GM12873 (cell line): ENCODE measurements around the gene CNTLN.
A peak's percentile ranks its signal among the peaks of the same experiment; 100 is the strongest.

Experiments used
- TF ChIP-seq, protein P1 (sequence below): IDR thresholded peaks from 2 replicates; pipeline ENCODE4 v1.5.1; 2012; ENCODE audit warnings: low read depth, mild to moderate bottlenecking, moderate library complexity, low read length, control low read depth; ENCODE audit not compliant: insufficient read depth; ENCODE audit errors: missing control alignments

The CNTLN gene

DNA sequence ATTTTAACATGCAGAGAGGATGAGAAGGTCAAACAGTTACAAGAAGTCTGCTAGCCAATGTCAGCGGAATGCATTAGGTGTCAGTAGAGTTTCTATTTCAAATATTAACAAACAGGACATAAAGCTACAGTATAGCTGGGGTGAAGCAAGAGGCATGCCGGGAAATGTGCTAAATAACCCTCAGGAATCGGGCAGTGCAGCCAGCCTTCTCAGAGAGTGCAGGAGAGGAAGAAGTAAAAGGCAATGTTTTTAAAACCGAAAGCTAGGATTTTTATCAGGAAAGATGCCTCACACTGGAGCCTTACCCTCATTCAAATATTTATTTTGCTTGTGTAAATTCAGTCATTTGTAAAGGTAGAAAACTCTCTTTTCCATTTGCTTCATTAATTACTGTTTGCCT lies 384.9 kb downstream of the CNTLN start:
- TF ChIP-seq, protein P1, sequence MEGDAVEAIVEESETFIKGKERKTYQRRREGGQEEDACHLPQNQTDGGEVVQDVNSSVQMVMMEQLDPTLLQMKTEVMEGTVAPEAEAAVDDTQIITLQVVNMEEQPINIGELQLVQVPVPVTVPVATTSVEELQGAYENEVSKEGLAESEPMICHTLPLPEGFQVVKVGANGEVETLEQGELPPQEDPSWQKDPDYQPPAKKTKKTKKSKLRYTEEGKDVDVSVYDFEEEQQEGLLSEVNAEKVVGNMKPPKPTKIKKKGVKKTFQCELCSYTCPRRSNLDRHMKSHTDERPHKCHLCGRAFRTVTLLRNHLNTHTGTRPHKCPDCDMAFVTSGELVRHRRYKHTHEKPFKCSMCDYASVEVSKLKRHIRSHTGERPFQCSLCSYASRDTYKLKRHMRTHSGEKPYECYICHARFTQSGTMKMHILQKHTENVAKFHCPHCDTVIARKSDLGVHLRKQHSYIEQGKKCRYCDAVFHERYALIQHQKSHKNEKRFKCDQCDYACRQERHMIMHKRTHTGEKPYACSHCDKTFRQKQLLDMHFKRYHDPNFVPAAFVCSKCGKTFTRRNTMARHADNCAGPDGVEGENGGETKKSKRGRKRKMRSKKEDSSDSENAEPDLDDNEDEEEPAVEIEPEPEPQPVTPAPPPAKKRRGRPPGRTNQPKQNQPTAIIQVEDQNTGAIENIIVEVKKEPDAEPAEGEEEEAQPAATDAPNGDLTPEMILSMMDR: no peak

DNA sequence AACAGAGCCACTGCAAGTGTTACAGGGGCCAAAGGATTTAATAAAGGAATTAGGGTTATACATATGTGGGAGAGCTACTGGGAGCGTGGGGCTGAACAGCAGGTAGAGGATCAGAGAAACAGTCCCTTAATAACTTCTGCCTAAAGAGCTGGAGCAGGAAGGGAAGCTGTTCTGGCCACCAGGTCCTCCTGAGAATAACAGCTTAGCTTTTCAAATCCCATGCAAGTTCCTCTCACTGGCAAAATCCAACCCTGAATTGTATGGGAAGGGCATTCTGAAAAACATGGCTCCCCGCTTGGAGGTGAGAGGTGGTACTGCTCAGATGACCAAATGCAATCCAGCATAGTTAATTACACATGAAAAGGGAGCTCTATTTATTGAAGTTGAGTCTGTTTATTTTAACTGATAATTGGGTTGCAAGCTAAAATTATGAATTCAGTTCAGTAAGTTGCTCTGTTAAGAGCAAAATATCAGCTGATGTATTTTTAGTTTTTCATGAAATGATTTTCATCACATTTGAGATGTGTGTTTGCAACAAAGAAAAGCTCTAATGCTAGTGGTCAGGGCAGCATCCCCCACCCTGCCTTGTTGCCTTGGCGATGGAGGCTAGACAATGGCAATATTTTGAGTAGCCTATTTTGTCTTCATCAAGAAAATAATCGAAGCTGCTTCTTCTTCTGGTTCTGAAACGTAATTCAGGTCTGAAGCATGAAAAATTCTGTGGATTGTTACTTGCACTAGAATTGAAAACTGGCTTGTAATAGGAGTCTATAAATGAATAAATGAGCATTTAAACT lies 385.6 kb downstream of the CNTLN start:
- TF ChIP-seq, protein P1: no peak

DNA sequence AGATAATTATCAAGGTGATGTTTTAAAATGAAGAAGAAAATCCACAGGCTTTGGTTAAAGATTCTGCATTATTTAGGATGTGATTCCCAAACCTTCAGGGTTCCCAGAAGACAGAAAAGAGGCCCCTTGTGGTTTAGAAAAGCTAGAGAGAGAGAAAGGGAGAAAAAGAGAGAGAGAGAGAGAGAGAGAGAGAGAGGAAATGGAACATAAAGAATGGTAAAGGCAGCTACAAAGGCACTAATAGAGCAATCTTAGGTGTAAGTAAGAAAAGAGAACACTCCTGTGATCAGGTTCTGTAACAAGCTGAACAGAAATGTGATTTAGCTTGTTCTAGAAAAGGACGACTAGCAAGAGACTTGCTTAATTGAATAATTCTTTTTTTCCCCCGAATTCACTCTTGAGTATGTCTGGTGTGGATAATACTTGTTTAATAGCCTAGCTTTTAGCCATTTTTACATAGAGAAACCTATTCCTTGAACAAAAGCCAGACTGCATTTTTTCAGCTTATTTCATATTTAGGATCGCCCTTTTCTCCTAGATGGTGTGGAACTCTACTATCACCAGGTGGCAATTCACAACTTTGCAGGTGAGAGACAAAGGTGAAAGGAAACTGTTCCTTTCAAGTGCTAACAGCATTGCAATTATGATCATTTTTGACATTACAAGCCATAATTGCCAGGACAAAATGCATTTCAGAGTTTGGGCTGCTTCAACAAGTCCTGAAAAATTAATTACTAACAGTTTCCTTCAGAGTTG lies 386.4 kb downstream of the CNTLN start:
- TF ChIP-seq, protein P1: no peak

DNA sequence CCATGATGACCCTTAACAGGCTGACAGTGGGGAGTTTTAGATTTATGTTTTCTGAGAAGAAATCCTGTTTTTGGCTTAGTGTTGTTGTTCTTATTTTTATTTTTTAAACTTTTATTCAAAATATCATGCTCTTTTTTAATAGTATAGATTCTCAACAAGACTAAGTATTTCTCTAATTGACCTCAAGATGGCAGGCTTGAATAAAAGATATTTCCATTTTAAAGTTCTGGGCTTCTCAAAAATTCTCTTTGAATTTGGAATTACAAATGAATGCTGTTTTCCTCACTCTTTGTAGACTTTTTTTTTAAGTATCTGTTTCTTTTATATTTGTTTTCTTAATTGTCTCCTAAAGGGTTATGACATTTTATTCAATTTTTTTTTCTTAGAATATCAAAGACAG lies 394.0 kb downstream of the CNTLN start:
- TF ChIP-seq, protein P1: peak; percentile 2

DNA sequence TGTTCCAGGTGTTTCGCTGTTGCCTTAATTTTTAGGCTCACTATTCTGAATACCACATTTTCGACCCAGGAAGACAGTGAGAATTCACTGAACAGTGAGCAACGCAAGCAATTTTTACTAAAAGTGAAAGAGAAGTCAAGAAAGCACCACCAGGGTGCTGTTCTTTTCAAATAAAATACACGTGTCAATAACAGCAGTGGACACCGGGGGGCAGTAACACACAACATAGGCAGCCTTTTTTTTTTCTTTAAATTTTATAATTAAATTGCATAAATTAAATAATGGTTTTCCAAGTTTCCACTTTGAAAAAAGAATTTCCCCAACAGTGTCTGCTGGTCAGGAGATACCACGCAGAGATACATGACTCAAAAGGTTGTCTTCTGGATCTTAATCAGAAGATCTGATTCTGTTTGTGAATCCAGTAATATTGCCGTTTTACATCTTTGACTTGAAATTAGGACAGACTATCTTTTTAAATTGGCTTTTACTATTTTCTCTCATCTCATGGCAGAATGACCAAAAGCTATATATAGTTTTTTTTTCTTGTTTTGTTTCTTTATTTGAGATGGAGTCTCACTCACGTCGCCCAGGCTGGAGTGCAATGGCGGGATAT lies 396.9 kb downstream of the CNTLN start:
- TF ChIP-seq, protein P1: peak; percentile 55

GRCh38 chr9:17532461-17532860 lies 397.6 kb downstream of the CNTLN start:
- TF ChIP-seq, protein P1: no peak

DNA sequence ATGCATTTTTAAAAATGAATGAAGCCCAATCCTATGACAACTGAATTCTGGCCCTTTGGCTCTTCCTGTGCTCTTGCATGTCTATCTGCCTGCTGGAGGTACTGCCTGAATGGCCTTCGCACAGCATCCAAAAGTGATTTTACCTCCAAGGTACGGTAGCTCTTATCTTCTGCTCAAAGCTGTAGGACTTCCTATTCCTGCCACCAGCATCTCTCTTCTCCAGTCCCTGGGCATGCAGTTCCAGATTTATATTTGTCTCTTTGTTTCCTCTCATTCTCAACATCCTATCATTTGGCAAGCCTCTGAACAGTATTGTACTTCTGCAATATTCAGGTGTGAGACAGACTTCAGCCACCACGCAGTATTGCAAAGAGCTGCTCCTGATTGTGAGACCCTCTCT lies 400.3 kb downstream of the CNTLN start:
- TF ChIP-seq, protein P1: no peak
